OCI-LY7 (cell line): ENCODE measurements around the gene FAM107B.

Source experiments
- EZH2phosphoT487 ChIP-seq: fragments of 200-600 bp; sonication (generic); IDR thresholded peaks from 2 replicates; pipeline ENCODE4 v1.6.1; 2018; ENCODE audit warnings: low read depth, borderline replicate concordance, mild to moderate bottlenecking, mixed run types, antibody characterized with exemption, low read length, moderate library complexity, mixed read lengths
- TF ChIP-seq, protein P1 (sequence below): fragments of 200-600 bp; sonication (generic); conservative IDR thresholded peaks from 2 replicates; pipeline ENCODE4 v1.5.1; 2014; ENCODE audit warnings: mild to moderate bottlenecking, antibody characterized with exemption, low read length, moderate library complexity, mixed read lengths

GRCh38 chr10:14470920-14471319, 303.8 kb downstream of the FAM107B start:
- TF ChIP-seq, protein P1, sequence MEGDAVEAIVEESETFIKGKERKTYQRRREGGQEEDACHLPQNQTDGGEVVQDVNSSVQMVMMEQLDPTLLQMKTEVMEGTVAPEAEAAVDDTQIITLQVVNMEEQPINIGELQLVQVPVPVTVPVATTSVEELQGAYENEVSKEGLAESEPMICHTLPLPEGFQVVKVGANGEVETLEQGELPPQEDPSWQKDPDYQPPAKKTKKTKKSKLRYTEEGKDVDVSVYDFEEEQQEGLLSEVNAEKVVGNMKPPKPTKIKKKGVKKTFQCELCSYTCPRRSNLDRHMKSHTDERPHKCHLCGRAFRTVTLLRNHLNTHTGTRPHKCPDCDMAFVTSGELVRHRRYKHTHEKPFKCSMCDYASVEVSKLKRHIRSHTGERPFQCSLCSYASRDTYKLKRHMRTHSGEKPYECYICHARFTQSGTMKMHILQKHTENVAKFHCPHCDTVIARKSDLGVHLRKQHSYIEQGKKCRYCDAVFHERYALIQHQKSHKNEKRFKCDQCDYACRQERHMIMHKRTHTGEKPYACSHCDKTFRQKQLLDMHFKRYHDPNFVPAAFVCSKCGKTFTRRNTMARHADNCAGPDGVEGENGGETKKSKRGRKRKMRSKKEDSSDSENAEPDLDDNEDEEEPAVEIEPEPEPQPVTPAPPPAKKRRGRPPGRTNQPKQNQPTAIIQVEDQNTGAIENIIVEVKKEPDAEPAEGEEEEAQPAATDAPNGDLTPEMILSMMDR = no peak
- TF ChIP-seq EZH2phosphoT487 = no peak
